Measurements from ENCODE around the gene TMEM69.

GRCh38 chr1:45660336-45660735 is 27.6 kb upstream of the TMEM69 start:
- TF ChIP-seq POLR2A (IDR thresholded peaks at IDR 0.05), result no peak
- no peak for TF ChIP-seq CTCF (IDR thresholded peaks at IDR 0.05)
